ENCODE results near the gene BCR.

The BCR gene

GRCh38 chr22:23238707-23239106 lies 58.4 kb downstream of the BCR start:
- Histone ChIP-seq H3K4me1 (peaks cover 6% of the 10 kb centered on the region), H3K36me3 (no peaks in the 10 kb centered on the region)

GRCh38 chr22:23239429-23239828 lies 59.1 kb downstream of the BCR start:
- Histone ChIP-seq H3K4me3 (ENCODE audit: low read depth, low read length) (no peak overlapping the region), H3K4me1 (peaks cover 6% of the 10 kb centered on the region), H3K9me3 (no peaks in the 10 kb centered on the region), H3K27me3 (no peaks in the 10 kb centered on the region), H3K36me3 (no peaks in the 10 kb centered on the region)
- TF ChIP-seq CTCF (IDR thresholded peaks at IDR 0.05; ENCODE audit: low read depth, low read length): no peak
- no peak for DNase-seq

More at GRCh38 chr22:23238707-23239106, 58.4 kb downstream of the BCR start:
- no peaks in the 10 kb centered on the region for H3K9me3 ChIP-seq
- H3K27me3 ChIP-seq: no peaks in the 10 kb centered on the region
- no peak overlapping the region for H3K4me3 ChIP-seq (ENCODE audit: low read depth, low read length)
- TF ChIP-seq CTCF (IDR thresholded peaks at IDR 0.05; ENCODE audit: low read depth, low read length): no peak
- DNase-seq: no peak

- TF ChIP-seq CTCF (IDR thresholded peaks at IDR 0.05; ENCODE audit: low read depth, low read length): peak; percentile 48
- Histone ChIP-seq H3K36me3 (no peaks in the 10 kb centered on the region), H3K4me3 (ENCODE audit: low read depth, low read length) (no peak overlapping the region), H3K27me3 (no peaks in the 10 kb centered on the region), H3K4me1 (peaks cover 6% of the 10 kb centered on the region), H3K9me3 (no peaks in the 10 kb centered on the region)
- no peak for DNase-seq
These were observed 60.5 kb downstream of the BCR start for GRCh38 chr22:23240639-23241389.

- Histone ChIP-seq H3K4me3 (ENCODE audit: low read depth, low read length) (no peak overlapping the region), H3K36me3 (no peaks in the 10 kb centered on the region), H3K9me3 (no peaks in the 10 kb centered on the region), H3K4me1 (peaks cover 6% of the 10 kb centered on the region), H3K27me3 (no peaks in the 10 kb centered on the region)
- TF ChIP-seq CTCF (IDR thresholded peaks at IDR 0.05; ENCODE audit: low read depth, low read length): no peak
- DNase-seq: no peak
These were observed 61.5 kb downstream of the BCR start for GRCh38 chr22:23241562-23242472.

GRCh38 chr22:23242473-23243001 lies 62.2 kb downstream of the BCR start:
- no peak for DNase-seq
- no peak for TF ChIP-seq CTCF (IDR thresholded peaks at IDR 0.05; ENCODE audit: low read depth, low read length)
- H3K9me3 ChIP-seq: no peaks in the 10 kb centered on the region
- H3K4me1 ChIP-seq: peaks cover 6% of the 10 kb centered on the region
- H3K4me3 ChIP-seq (ENCODE audit: low read depth, low read length): no peak overlapping the region
- no peaks in the 10 kb centered on the region for H3K36me3 ChIP-seq
- H3K27me3 ChIP-seq: no peaks in the 10 kb centered on the region

Data from BE2C (cell line).